ENCODE data around the gene ARL10. TPM values are rescaled to one million over a fixed set of nuclear protein-coding genes. Genes with fewer than 3 reads are reported as not detected.

Gene ARL10
- total RNA-seq, 1 experiment from 2014 or later: 3.8 TPM

GRCh38 chr5:176341325-176342157, 23.7 kb upstream of the ARL10 start:
- no peak overlapping the region for H3K27ac Mint-ChIP-seq (ENCODE audit: unreplicated experiment)
- DNase-seq: no peak
- no TSS peak for BruUV-seq (replicated peaks)
- H3K27me3 Mint-ChIP-seq (ENCODE audit: unreplicated experiment): no peaks in the 10 kb centered on the region
- H3K9me3 Mint-ChIP-seq (ENCODE audit: low read depth, unreplicated experiment): no peaks in the 10 kb centered on the region
- peaks cover 5% of the 10 kb centered on the region for H3K36me3 Mint-ChIP-seq (ENCODE audit: insufficient read depth, unreplicated experiment)
- TF ChIP-seq CTCF (IDR thresholded peaks at IDR 0.05; ENCODE audit: unreplicated experiment): no peak
- H3K4me1 Mint-ChIP-seq (ENCODE audit: low read depth, unreplicated experiment): no peaks in the 10 kb centered on the region
- CTCF ChIA-PET: no interaction called here
- no peak overlapping the region for H3K4me3 Mint-ChIP-seq (ENCODE audit: low read depth, unreplicated experiment)
- intact Hi-C loops (cut with micrococcal nuclease; ENCODE audit: unreplicated experiment): no loop called here

GRCh38 chr5:176342158-176342483, 23.2 kb upstream of the ARL10 start:
- intact Hi-C loops (cut with micrococcal nuclease; ENCODE audit: unreplicated experiment): no loop called here
- no peak for DNase-seq
- CTCF ChIA-PET: no interaction called here
- no peak overlapping the region for H3K4me3 Mint-ChIP-seq (ENCODE audit: low read depth, unreplicated experiment)
- BruUV-seq (replicated peaks): no TSS peak
- H3K9me3 Mint-ChIP-seq (ENCODE audit: low read depth, unreplicated experiment): no peaks in the 10 kb centered on the region
- no peaks in the 10 kb centered on the region for H3K27me3 Mint-ChIP-seq (ENCODE audit: unreplicated experiment)
- no peak for TF ChIP-seq CTCF (IDR thresholded peaks at IDR 0.05; ENCODE audit: unreplicated experiment)
- no peak overlapping the region for H3K27ac Mint-ChIP-seq (ENCODE audit: unreplicated experiment)
- H3K36me3 Mint-ChIP-seq (ENCODE audit: insufficient read depth, unreplicated experiment): peaks cover 5% of the 10 kb centered on the region
- no peaks in the 10 kb centered on the region for H3K4me1 Mint-ChIP-seq (ENCODE audit: low read depth, unreplicated experiment)

GRCh38 chr5:176342766-176343458, 22.4 kb upstream of the ARL10 start:
- Mint-ChIP-seq H3K36me3 (ENCODE audit: insufficient read depth, unreplicated experiment) (peaks cover 8% of the 10 kb centered on the region), H3K27ac (ENCODE audit: unreplicated experiment) (no peak overlapping the region), H3K4me1 (ENCODE audit: low read depth, unreplicated experiment) (no peaks in the 10 kb centered on the region), H3K4me3 (ENCODE audit: low read depth, unreplicated experiment) (no peak overlapping the region), H3K27me3 (ENCODE audit: unreplicated experiment) (no peaks in the 10 kb centered on the region), H3K9me3 (ENCODE audit: low read depth, unreplicated experiment) (no peaks in the 10 kb centered on the region)
- CTCF ChIA-PET: interaction anchor here (0.6 kb wide), 1 partner anchor 1164 kb away, joined by 4 read pairs; no protein-coding TSS in a partner anchor
- BruUV-seq (replicated peaks): no TSS peak
- DNase-seq: no peak
- no peak for TF ChIP-seq CTCF (IDR thresholded peaks at IDR 0.05; ENCODE audit: unreplicated experiment)
- intact Hi-C loops (cut with micrococcal nuclease; ENCODE audit: unreplicated experiment): no loop called here

- TF ChIP-seq CTCF (IDR thresholded peaks at IDR 0.05; ENCODE audit: unreplicated experiment): no peak
- Mint-ChIP-seq H3K9me3 (ENCODE audit: low read depth, unreplicated experiment) (no peaks in the 10 kb centered on the region), H3K36me3 (ENCODE audit: insufficient read depth, unreplicated experiment) (peaks cover 53% of the 10 kb centered on the region), H3K27ac (ENCODE audit: unreplicated experiment) (no peak overlapping the region), H3K27me3 (ENCODE audit: unreplicated experiment) (no peaks in the 10 kb centered on the region), H3K4me3 (ENCODE audit: low read depth, unreplicated experiment) (no peak overlapping the region), H3K4me1 (ENCODE audit: low read depth, unreplicated experiment) (no peaks in the 10 kb centered on the region)
- DNase-seq: no peak
- CTCF ChIA-PET: interaction anchor here (0.5 kb wide), 1 partner anchor 38 kb away, joined by 3 read pairs; no protein-coding TSS in a partner anchor
- intact Hi-C loops (cut with micrococcal nuclease; ENCODE audit: unreplicated experiment): no loop called here
- no TSS peak for BruUV-seq (replicated peaks)
Measured at GRCh38 chr5:176350416-176350815, 14.9 kb upstream of the ARL10 start.
